Caki2 (cell line): Measurements from ENCODE around the gene KRTAP10-12. TPM values are rescaled to one million over a fixed set of nuclear protein-coding genes. Genes with fewer than 3 reads are reported as not detected.
"Not testable (repeated sequence)": the region's sequence is repeated elsewhere in the genome, so short reads cannot be mapped to it uniquely, and the experiment has no call there.

Experiments
- DNase-seq: peaks from one replicate; pipeline ENCODE4 v3.0.0-alpha.2; 2015; ENCODE audit warnings: low read depth
- in situ Hi-C: cut with HindIII; loops from 2 replicates; pipeline ENCODE4 v1.10.0; 2016; ENCODE audit warnings: low sequenced_read_pairs, low pct_unique_long_range_greater_than_20kb, mixed read lengths
- total RNA-seq: library from RNA; depleted of rRNA; stranded (reverse); fragments of >200 nt; shearing (Covaris generic); gene quantifications from 2 replicates; pipeline ENCODE4 v1.2.3, GENCODE V29; 2014; ENCODE audit warnings: low replicate concordance

KRTAP10-12 gene
- total RNA-seq, 1 experiment from 2014 or later = not detected

GRCh38 chr21:44666401-44667320, 30.3 kb upstream of the KRTAP10-12 start, which contains the start of gene KRTAP12-2:
KRTAP12-2 (minus strand) TSS chr21:44666927; CDS start chr21:44666886, 41 bp downstream.
- DNase-seq = no peak
- in situ Hi-C loops = no loop called here

- in situ Hi-C loops = no loop called here
- no peak for DNase-seq
Measured at GRCh38 chr21:44667612-44668011, 29.4 kb upstream of the KRTAP10-12 start.

- DNase-seq = no peak
- in situ Hi-C loops = no loop called here
Measured at GRCh38 chr21:44670642-44671432, 26.1 kb upstream of the KRTAP10-12 start.

- no peak for DNase-seq
- in situ Hi-C loops = no loop called here
Measured at GRCh38 chr21:44671911-44672310, 25.1 kb upstream of the KRTAP10-12 start.

GRCh38 chr21:44677881-44678280, 19.1 kb upstream of the KRTAP10-12 start:
- in situ Hi-C loops = no loop called here
- DNase-seq = no peak

GRCh38 chr21:44681152-44681551, 15.8 kb upstream of the KRTAP10-12 start:
- DNase-seq = no peak
- in situ Hi-C loops = no loop called here

GRCh38 chr21:44681861-44682579, 15.0 kb upstream of the KRTAP10-12 start, which contains the start of gene KRTAP12-1:
KRTAP12-1 (minus strand) TSS chr21:44682163; CDS start chr21:44682123, 40 bp downstream.
- in situ Hi-C loops = no loop called here
- DNase-seq = no peak

- DNase-seq = no peak
- in situ Hi-C loops = no loop called here
Measured at GRCh38 chr21:44682580-44683151, 14.3 kb upstream of the KRTAP10-12 start.

- DNase-seq = no peak
- in situ Hi-C loops = no loop called here
Measured at GRCh38 chr21:44684077-44684476, 12.9 kb upstream of the KRTAP10-12 start.

GRCh38 chr21:44684483-44684882, 12.5 kb upstream of the KRTAP10-12 start:
- in situ Hi-C loops = no loop called here
- no peak for DNase-seq

- DNase-seq, in situ Hi-C loops: not testable (repeated sequence)
Measured at GRCh38 chr21:44685050-44685449, 11.9 kb upstream of the KRTAP10-12 start.

- no peak for DNase-seq
- in situ Hi-C loops = no loop called here
Measured at GRCh38 chr21:44686000-44686781, 10.8 kb upstream of the KRTAP10-12 start.

GRCh38 chr21:44686843-44687561, 10.0 kb upstream of the KRTAP10-12 start:
- DNase-seq = no peak
- in situ Hi-C loops = no loop called here

GRCh38 chr21:44687671-44688070, 9.3 kb upstream of the KRTAP10-12 start:
- in situ Hi-C loops = no loop called here
- DNase-seq = no peak

GRCh38 chr21:44689740-44690139, 7.2 kb upstream of the KRTAP10-12 start:
- in situ Hi-C loops = not testable (repeated sequence)

GRCh38 chr21:44691686-44692085, 5.3 kb upstream of the KRTAP10-12 start:
- in situ Hi-C loops = no loop called here
- DNase-seq = no peak

More at GRCh38 chr21:44689740-44690139, 7.2 kb upstream of the KRTAP10-12 start:
- not testable (repeated sequence) for DNase-seq
